Fibroblast of lung (primary cell): Measurements from ENCODE around the gene KLHL21. TPM values are rescaled to one million over a fixed set of nuclear protein-coding genes. Genes with fewer than 3 reads are reported as not detected.

ENCODE experiments used
- DNase-seq, 2 donors: peaks; one replicate each; pipeline versions ENCODE4 v3.0.0 to v3.0.0-alpha.2; 2010; ENCODE audit warnings: low read depth in 2 of 2
- H2AFZ ChIP-seq: 2 replicates; pipeline ENCODE4 v1.5.1; 2012; ENCODE audit warnings: low read length, control low read depth, inconsistent platforms
- H3K27ac ChIP-seq: 2 replicates; pipeline ENCODE4 v1.5.1; 2011; ENCODE audit warnings: low read length, control low read depth; ENCODE audit not compliant: insufficient read depth
- H3K27me3 ChIP-seq: 2 replicates; pipeline ENCODE4 v1.5.1; 2011; ENCODE audit warnings: mild to moderate bottlenecking, low read length; ENCODE audit not compliant: control insufficient read depth, insufficient read depth
- H3K36me3 ChIP-seq: 2 replicates; pipeline ENCODE4 v1.5.1; 2011; ENCODE audit warnings: low read length; ENCODE audit not compliant: control insufficient read depth, insufficient read depth
- H3K4me1 ChIP-seq: 2 replicates; pipeline ENCODE4 v1.5.1; 2011; ENCODE audit warnings: low read length; ENCODE audit not compliant: control insufficient read depth, insufficient read depth; ENCODE audit errors: extremely low read depth
- H3K4me2 ChIP-seq: 2 replicates; pipeline ENCODE4 v1.5.1; 2011; ENCODE audit warnings: low read length, control low read depth; ENCODE audit not compliant: insufficient read depth; ENCODE audit errors: extremely low read depth
- H3K4me3 ChIP-seq, 4 experiments: fragments of 200-600 bp in 1 of 4; sonication (generic) in 1 of 4; replicated peaks in 1 of 4; 2 replicates each; pipeline ENCODE4 v1.5.1; 2011 to 2016; ENCODE audit warnings: low read length in 4 of 4, low read depth in 3 of 4, mild to moderate bottlenecking in 3 of 4, control low read depth in 2 of 4, inconsistent platforms in 1 of 4, mixed read lengths in 1 of 4; ENCODE audit not compliant: insufficient read depth in 1 of 4; ENCODE audit errors: control extremely low read depth in 1 of 4
- H3K79me2 ChIP-seq: 2 replicates; pipeline ENCODE4 v1.5.1; 2012; ENCODE audit warnings: mild to moderate bottlenecking, low read length, inconsistent platforms; ENCODE audit not compliant: control insufficient read depth, insufficient read depth
- H3K9ac ChIP-seq: 2 replicates; pipeline ENCODE4 v1.5.1; 2011; ENCODE audit warnings: mild to moderate bottlenecking, low read length, control low read depth; ENCODE audit not compliant: insufficient read depth
- H3K9me3 ChIP-seq: 2 replicates; pipeline ENCODE4 v1.5.1; 2012; ENCODE audit warnings: low read depth, low read length; ENCODE audit not compliant: control insufficient read depth, insufficient read depth
- H4K20me1 ChIP-seq: 2 replicates; pipeline ENCODE4 v1.5.1; 2011; ENCODE audit warnings: low read length; ENCODE audit not compliant: control insufficient read depth, insufficient read depth; ENCODE audit errors: extremely low read depth
- CTCF ChIP-seq, 2 donors: IDR thresholded peaks in 1 of 2; conservative IDR thresholded peaks in 1 of 2; 1 replicate in 1 of 2; 2 replicates in 1 of 2; pipeline ENCODE4 v1.5.1; 2011 to 2012; ENCODE audit warnings: low read length in 2 of 2, control low read depth in 1 of 2, inconsistent platforms in 1 of 2, low read depth in 1 of 2, mild to moderate bottlenecking in 1 of 2
- EZH2 ChIP-seq: IDR thresholded peaks from 2 replicates; pipeline ENCODE4 v1.5.1; 2012; ENCODE audit warnings: low read length, control low read depth, mild to moderate bottlenecking; ENCODE audit errors: missing control alignments
- polyA plus RNA-seq, 2 donors: library from polyadenylated mRNA; depleted of rRNA in 1 of 2; stranded (reverse) in 1 of 2; unstranded in 1 of 2; fragments of >200 nt; gene quantifications; 2 replicates each; pipeline ENCODE4 v1.2.1, GENCODE V29; 2011 to 2012; ENCODE audit warnings: missing spikeins in 1 of 2
- total RNA-seq: library from RNA; depleted of rRNA; stranded (reverse); fragments of >200 nt; gene quantifications from 2 replicates; pipeline ENCODE4 v1.2.1, GENCODE V29; 2014

KLHL21 gene
- total and polyA plus RNA-seq, 2 donors (not counting 1 experiment from before 2014, with no cell fraction given), result 11.7 to 44.9 TPM

- Histone ChIP-seq H3K27me3 (no peaks in the 10 kb centered on the region), H3K4me3 (no peak overlapping the region), H3K9ac (no peak overlapping the region), H3K36me3 (peaks cover 32% of the 10 kb centered on the region), H3K9me3 (no peaks in the 10 kb centered on the region), H3K4me2 (no peak overlapping the region), H3K27ac (no peak overlapping the region), H4K20me1 (no peaks in the 10 kb centered on the region), H2AFZ (no peak overlapping the region), H3K4me1 (no peaks in the 10 kb centered on the region), H3K79me2 (peaks cover 22% of the 10 kb centered on the region)
- TF ChIP-seq EZH2 (no peak), CTCF (conservative IDR thresholded peaks at IDR 0.05 in 1 of 2, IDR thresholded peaks at IDR 0.05 in 1 of 2; ENCODE audit: low read depth in 1 of 2, low read length in 2 of 2) (no peak)
- DNase-seq, result no peak
Observed at GRCh38 chr1:6591222-6591621, 11.4 kb downstream of the KLHL21 start.

GRCh38 chr1:6590046-6590445 lies 12.6 kb downstream of the KLHL21 start:
- Histone ChIP-seq H3K4me1 (no peaks in the 10 kb centered on the region), H3K27me3 (no peaks in the 10 kb centered on the region), H3K4me2 (no peak overlapping the region), H3K9me3 (no peaks in the 10 kb centered on the region), H2AFZ (no peak overlapping the region), H3K9ac (no peak overlapping the region), H4K20me1 (no peaks in the 10 kb centered on the region), H3K4me3 (no peak overlapping the region), H3K79me2 (peaks cover 11% of the 10 kb centered on the region), H3K36me3 (peaks cover 25% of the 10 kb centered on the region), H3K27ac (no peak overlapping the region)
- TF ChIP-seq EZH2, result no peak
- no peak for TF ChIP-seq CTCF (conservative IDR thresholded peaks at IDR 0.05 in 1 of 2, IDR thresholded peaks at IDR 0.05 in 1 of 2; ENCODE audit: low read depth in 1 of 2, low read length in 2 of 2)
- no peak for DNase-seq

- Histone ChIP-seq H3K4me3 (no peak overlapping the region), H2AFZ (no peak overlapping the region), H3K4me1 (no peaks in the 10 kb centered on the region), H3K9ac (no peak overlapping the region), H3K27ac (no peak overlapping the region), H4K20me1 (no peaks in the 10 kb centered on the region), H3K4me2 (no peak overlapping the region), H3K36me3 (peaks cover 22% of the 10 kb centered on the region), H3K79me2 (peaks cover 8% of the 10 kb centered on the region), H3K9me3 (no peaks in the 10 kb centered on the region), H3K27me3 (no peaks in the 10 kb centered on the region)
- TF ChIP-seq EZH2 (no peak), CTCF (conservative IDR thresholded peaks at IDR 0.05 in 1 of 2, IDR thresholded peaks at IDR 0.05 in 1 of 2; ENCODE audit: low read depth in 1 of 2, low read length in 2 of 2) (no peak)
- DNase-seq, result no peak
Observed at GRCh38 chr1:6588893-6589520, 13.7 kb downstream of the KLHL21 start.
